ENCODE results near the gene MUSK.
A peak's percentile ranks its signal among the peaks of the same experiment; 100 is the strongest.
"Not testable (repeated sequence)": the region's sequence is repeated elsewhere in the genome, so short reads cannot be mapped to it uniquely, and the experiment has no call there.

The MUSK gene

GRCh38 chr9:110695846-110696245 is 27.3 kb downstream of the MUSK start:
- not testable (repeated sequence) for DNase-seq

GRCh38 chr9:110700953-110701352 is 32.4 kb downstream of the MUSK start:
- DNase-seq: no peak

GRCh38 chr9:110703669-110704068 is 35.1 kb downstream of the MUSK start:
- no peak for DNase-seq

GRCh38 chr9:110707419-110707818 is 38.8 kb downstream of the MUSK start:
- no peak for DNase-seq

DNA sequence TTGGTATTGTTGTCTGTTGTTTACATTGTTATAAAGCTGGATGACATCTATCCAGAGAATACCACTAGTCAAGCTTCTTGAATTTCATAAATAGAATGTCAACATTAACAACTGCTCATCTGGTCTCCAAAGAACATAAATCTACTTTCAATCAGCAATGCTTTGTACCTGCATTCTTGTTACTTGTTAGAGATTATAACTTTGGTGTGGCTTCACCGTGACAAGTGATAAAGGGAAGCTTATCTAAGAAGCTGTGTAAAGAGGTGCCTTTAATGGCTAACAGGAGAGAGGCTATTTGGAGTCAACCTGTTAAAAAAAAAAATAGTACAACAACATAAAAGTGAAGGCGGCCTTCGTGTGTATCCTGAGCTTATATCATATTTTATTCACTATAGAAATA is 41.8 kb downstream of the MUSK start:
- DNase-seq: peak; percentile 54

DNA sequence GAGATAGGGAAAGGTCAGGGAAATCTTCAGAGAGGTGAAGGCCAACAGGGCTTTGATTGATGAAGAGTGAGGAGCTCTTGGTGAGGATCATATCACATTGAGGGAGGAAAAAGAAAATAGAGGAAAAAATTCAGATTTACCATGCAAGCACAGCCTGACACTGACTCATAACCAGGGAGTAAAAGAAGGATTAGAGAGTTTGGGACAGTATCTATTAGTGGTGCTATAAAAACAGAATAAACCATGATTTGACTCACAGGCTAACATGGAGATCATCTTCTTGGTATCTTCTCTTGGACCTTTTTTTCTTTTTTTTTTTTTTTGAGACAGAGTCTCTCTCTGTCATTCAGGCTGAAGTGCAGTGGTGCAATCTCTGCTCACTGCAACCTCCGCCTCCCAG is 44.4 kb downstream of the MUSK start:
- DNase-seq: no peak

- DNase-seq: peak; percentile 93
These were observed 45.7 kb downstream of the MUSK start for GRCh38 chr9:110714314-110714713.

DNA sequence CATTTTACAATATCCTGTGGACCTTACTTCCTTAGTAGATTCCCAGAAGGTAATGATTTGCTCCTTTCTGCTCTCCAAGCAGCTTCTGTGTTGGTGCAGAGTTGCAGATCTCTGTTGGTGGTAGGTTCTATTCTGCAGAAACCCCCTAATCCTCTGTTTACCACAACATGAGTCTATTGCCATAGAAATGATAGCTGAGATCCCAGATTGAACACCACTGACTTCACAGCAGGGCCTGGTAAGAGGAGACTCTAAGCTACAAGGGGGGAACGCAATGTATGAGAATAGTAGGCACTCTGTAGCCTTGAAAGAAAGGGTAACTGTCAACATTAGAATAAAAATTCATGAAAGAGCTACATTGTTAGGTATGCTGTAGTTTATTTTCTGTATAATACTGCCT is 59.5 kb downstream of the MUSK start:
- no peak for DNase-seq

- no peak for DNase-seq
These were observed 61.0 kb downstream of the MUSK start for GRCh38 chr9:110729641-110730040.

- DNase-seq: no peak
These were observed 62.9 kb downstream of the MUSK start for GRCh38 chr9:110731437-110732028.

- DNase-seq: no peak
These were observed 70.4 kb downstream of the MUSK start for GRCh38 chr9:110738982-110739381.

- peak; percentile 35 for DNase-seq
These were observed 74.3 kb downstream of the MUSK start for GRCh38 chr9:110742741-110743371.

DNA sequence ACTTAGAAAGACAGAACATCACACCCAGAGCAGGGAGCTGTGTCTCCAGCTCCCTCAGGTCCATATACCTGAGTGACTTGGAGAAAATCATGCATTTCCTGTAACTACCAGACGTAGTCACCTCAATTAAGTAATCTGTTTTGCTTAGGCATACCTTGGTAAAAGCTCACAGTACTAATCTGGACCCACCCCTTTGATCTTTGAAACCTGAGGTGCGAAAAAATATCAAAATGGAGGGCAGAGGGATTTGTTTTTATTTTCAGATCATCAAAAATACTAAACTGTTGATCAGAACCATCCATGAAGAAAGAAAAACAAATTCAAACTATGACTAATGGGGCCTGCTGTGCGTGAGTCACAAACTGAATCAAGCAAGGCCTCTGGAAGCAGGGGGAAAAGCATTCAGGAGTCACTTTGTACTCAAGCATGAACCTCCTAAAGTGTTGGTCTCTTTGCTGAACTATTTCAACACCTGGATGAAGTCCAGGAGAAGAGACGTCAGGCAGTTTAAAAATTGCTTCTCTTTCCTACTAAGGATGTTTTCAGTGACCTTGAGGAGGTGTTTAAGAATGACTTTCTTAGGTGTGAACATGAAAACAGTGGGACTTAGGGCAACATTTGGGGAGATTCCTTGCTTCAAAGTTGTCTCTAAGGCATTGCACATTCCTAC is 76.3 kb downstream of the MUSK start:
- DNase-seq: peak; percentile 15

- no peak for DNase-seq
These were observed 77.1 kb downstream of the MUSK start for GRCh38 chr9:110745676-110746075.

GRCh38 chr9:110746211-110746930 is 77.8 kb downstream of the MUSK start:
- no peak for DNase-seq

DNA sequence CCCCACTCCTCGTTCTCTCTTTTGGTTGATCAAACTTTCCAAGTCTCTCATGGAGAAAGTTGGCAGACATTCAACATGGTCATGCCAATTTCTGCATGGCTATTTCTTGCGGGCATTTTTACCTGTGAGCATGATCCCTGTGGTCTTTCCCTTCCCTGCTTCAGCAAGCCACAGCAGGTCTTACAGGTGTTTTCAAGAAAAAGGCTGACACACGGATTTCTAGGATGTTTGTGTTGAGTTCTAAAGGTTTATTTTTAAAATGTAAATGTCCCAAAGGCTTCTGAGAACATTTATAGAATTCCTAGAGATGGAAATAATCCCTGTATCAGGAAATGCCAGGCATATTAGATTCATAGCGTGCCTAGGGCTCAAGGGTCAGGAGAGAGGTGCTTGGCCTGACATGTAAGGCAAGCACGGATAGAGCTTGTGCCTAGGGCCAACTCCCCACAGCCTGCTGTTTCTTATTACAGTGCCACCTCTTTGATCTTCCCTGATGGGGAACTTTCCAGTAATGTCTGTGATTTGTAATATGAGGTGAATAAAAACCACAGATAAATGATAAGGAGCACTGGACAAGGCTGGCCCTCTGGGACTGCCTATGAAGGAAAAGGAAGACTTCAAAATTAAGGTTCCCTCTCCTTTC is 79.8 kb downstream of the MUSK start:
- no peak for DNase-seq

- no peak for DNase-seq
These were observed 81.7 kb downstream of the MUSK start for GRCh38 chr9:110750272-110750671.

DNA sequence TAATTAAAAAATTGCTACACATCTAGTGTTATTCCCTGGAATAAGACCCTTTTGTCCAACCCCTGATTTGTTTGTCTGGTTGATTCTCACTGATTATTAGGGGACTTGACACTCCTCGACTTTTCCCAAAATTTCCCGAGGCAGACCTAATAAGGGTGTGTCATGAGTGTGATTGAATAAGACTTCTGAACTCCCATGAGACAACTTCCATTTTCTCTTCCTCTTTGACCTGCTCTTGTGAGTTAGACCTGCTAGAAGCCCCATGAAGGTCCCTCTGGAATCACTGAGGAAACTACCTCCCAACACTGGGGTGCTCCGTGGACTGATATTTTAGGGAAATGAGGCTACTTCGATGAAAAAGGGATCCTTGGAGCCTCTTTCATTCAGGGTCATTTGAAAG is 83.4 kb downstream of the MUSK start:
- DNase-seq: no peak

DNA sequence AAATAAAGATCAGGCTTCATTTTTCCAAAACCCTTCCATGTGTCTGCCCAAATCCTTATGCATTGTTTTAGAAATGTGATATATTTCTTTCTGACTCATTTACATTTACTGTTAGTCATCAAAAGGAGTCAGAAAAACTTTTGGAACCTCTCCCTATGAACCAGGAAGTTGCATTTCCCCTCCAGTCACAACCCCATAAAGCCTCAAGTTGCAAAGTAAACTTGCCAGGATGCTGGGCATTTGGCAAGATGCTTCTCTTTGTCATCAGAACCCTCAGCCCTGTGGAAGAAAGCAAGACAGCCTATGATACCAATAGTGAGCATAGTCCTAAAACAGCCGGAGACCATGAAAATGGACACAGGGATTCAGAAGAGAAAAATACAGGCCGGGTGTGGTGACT is 84.2 kb downstream of the MUSK start:
- DNase-seq: no peak

- DNase-seq: no peak
These were observed 85.2 kb downstream of the MUSK start for GRCh38 chr9:110753731-110754231.

DNA sequence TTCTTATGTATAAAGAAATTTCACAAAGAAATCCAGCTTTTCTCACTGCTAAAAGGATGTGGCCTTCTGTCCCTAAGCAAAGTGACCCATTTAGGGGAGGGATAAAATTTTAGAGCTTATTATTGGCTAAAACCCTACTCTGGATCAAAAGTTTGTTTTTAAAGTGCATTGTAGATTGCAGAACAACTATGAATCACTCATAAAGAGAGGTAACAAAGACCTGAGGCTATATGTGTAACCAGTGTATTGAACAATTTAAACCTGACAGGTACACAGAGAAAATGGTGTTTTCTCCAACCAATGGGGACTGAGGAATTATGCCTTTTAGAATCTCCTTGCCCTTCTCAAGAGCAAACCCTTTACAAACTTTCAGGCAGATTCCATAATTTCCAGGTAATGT is 86.6 kb downstream of the MUSK start:
- DNase-seq: no peak

GRCh38 chr9:110758201-110758600 is 89.6 kb downstream of the MUSK start:
- DNase-seq: no peak

- DNase-seq: no peak
These were observed 94.2 kb downstream of the MUSK start for GRCh38 chr9:110762783-110763182.

All from NCI-H510A treated with DMSO at 0.1 percent for 48 hours (cell line).